Measurements from ENCODE around the gene FLNB.

The FLNB gene

GRCh38 chr3:58132850-58133249 lies 124.6 kb downstream of the FLNB start:
- in situ Hi-C loops (cut with MboI; ENCODE audit: low pct_unique_long_range_greater_than_20kb, low sequenced_read_pairs, unreplicated experiment) = no loop called here
- no peak for DNase-seq (ENCODE audit: low spot score)
- TF ChIP-seq, protein P1, sequence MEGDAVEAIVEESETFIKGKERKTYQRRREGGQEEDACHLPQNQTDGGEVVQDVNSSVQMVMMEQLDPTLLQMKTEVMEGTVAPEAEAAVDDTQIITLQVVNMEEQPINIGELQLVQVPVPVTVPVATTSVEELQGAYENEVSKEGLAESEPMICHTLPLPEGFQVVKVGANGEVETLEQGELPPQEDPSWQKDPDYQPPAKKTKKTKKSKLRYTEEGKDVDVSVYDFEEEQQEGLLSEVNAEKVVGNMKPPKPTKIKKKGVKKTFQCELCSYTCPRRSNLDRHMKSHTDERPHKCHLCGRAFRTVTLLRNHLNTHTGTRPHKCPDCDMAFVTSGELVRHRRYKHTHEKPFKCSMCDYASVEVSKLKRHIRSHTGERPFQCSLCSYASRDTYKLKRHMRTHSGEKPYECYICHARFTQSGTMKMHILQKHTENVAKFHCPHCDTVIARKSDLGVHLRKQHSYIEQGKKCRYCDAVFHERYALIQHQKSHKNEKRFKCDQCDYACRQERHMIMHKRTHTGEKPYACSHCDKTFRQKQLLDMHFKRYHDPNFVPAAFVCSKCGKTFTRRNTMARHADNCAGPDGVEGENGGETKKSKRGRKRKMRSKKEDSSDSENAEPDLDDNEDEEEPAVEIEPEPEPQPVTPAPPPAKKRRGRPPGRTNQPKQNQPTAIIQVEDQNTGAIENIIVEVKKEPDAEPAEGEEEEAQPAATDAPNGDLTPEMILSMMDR (IDR thresholded peaks at IDR 0.05; ENCODE audit: extremely low read depth, insufficient read depth, missing control alignments) = no peak

DNA sequence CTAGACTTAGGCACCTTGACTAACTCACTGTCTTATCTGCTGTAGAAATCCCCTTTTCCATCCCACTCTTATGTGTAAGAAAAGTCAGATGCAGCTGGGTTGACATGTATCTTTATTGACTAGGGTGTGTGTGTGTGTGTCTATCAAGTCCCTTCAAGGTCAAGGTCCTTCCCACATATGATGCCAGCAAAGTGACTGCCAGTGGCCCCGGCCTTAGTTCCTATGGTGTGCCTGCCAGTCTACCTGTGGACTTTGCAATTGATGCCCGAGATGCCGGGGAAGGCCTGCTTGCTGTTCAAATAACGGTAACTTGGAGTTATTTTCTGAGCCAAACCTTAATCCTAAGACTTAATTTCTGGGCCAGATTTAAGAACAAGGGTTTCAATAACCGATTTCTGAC lies 126.2 kb downstream of the FLNB start:
- TF ChIP-seq, protein P1 (IDR thresholded peaks at IDR 0.05; ENCODE audit: extremely low read depth, insufficient read depth, missing control alignments) = no peak
- in situ Hi-C loops (cut with MboI; ENCODE audit: low pct_unique_long_range_greater_than_20kb, low sequenced_read_pairs, unreplicated experiment) = no loop called here
- DNase-seq (ENCODE audit: low spot score) = no peak

- in situ Hi-C loops (cut with MboI; ENCODE audit: low pct_unique_long_range_greater_than_20kb, low sequenced_read_pairs, unreplicated experiment) = no loop called here
- TF ChIP-seq, protein P1 (IDR thresholded peaks at IDR 0.05; ENCODE audit: extremely low read depth, insufficient read depth, missing control alignments) = peak; percentile 2
- no peak for DNase-seq (ENCODE audit: low spot score)
Observed at GRCh38 chr3:58135712-58136543, 127.7 kb downstream of the FLNB start.

DNA sequence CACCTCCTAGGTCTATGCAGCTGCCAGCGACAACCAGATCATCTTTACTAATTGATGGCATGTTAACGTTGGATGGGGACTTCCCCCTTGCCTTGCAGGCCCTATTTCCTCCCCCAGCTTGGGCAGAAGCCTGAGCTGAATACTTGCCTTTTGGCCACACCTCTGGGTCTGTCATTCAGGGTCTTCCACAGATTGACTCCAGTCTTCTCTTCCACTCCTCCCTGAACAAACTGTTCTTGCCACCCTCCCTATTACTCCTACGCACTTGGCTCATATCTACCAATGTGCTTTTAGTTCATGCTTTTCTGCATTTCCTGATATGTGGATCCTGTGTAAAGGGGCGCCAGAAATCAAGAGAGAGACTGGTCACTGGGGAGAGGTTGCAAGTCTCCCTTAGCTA lies 129.1 kb downstream of the FLNB start:
- in situ Hi-C loops (cut with MboI; ENCODE audit: low pct_unique_long_range_greater_than_20kb, low sequenced_read_pairs, unreplicated experiment) = no loop called here

DNA sequence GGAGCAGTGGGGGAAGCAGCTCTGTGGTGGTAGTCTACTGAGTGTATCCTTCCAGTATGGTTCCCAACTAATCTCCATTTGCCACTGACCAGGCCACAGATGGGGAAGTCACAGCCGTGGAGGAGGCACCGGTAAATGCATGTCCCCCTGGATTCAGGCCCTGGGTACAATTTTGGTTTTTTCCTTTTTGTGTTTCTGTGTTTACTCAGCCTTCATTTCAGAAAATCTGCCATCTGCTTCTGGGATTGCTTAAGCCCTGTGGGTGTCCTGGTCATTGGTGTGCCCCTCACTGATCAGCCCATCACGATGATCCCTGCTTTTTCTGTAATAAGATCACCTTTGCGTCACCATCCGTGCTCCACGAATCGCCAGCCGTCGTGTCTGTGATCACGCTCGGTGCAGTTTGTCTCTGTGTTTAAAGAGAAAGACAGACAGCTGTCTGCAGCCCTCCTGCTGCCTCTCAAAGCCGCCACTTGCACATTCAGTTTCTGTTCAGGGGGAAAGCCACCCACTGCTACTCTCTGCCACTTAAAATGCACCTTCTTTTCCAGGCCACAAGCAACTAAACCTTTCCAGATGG lies 133.6 kb downstream of the FLNB start:
- TF ChIP-seq, protein P1 (IDR thresholded peaks at IDR 0.05; ENCODE audit: extremely low read depth, insufficient read depth, missing control alignments) = no peak
- DNase-seq (ENCODE audit: low spot score) = no peak
- in situ Hi-C loops (cut with MboI; ENCODE audit: low pct_unique_long_range_greater_than_20kb, low sequenced_read_pairs, unreplicated experiment) = no loop called here

More for the DNA sequence above, 129.1 kb downstream of the FLNB start:
- TF ChIP-seq, protein P1 (IDR thresholded peaks at IDR 0.05; ENCODE audit: extremely low read depth, insufficient read depth, missing control alignments) = no peak
- no peak for DNase-seq (ENCODE audit: low spot score)

- no peak for DNase-seq (ENCODE audit: low spot score)
- TF ChIP-seq, protein P1 (IDR thresholded peaks at IDR 0.05; ENCODE audit: extremely low read depth, insufficient read depth, missing control alignments) = no peak
- in situ Hi-C loops (cut with MboI; ENCODE audit: low pct_unique_long_range_greater_than_20kb, low sequenced_read_pairs, unreplicated experiment) = no loop called here
Observed at GRCh38 chr3:58143417-58144055, 135.3 kb downstream of the FLNB start.
